GM18517 (cell line): ENCODE results near the gene ASCC1.
"Not testable (repeated sequence)": the region's sequence is repeated elsewhere in the genome, so short reads cannot be mapped to it uniquely, and the experiment has no call there.

ENCODE experiments used
- ATAC-seq: cut with Tn5 transposase; IDR thresholded peaks from one replicate; pipeline ENCODE4 v1.9.1; 2021; ENCODE audit warnings: mild to moderate bottlenecking, moderate library complexity; ENCODE audit not compliant: unreplicated experiment

The ASCC1 gene

GRCh38 chr10:72173619-72174296 lies 42.3 kb downstream of the ASCC1 start:
- peak; percentile 66 for ATAC-seq

- ATAC-seq = no peak
These were observed 42.8 kb downstream of the ASCC1 start for GRCh38 chr10:72173262-72173618.

GRCh38 chr10:72171175-72171630 lies 44.9 kb downstream of the ASCC1 start:
- no peak for ATAC-seq

GRCh38 chr10:72170733-72171132 lies 45.3 kb downstream of the ASCC1 start:
- no peak for ATAC-seq

- ATAC-seq = no peak
These were observed 45.8 kb downstream of the ASCC1 start for GRCh38 chr10:72170263-72170662.

GRCh38 chr10:72167118-72167517 lies 49.0 kb downstream of the ASCC1 start:
- ATAC-seq = no peak

- no peak for ATAC-seq
These were observed 51.5 kb downstream of the ASCC1 start for GRCh38 chr10:72164617-72165016.

GRCh38 chr10:72162978-72163377 lies 53.1 kb downstream of the ASCC1 start:
- ATAC-seq = no peak

GRCh38 chr10:72158176-72158575 lies 57.9 kb downstream of the ASCC1 start:
- no peak for ATAC-seq

- no peak for ATAC-seq
These were observed 59.9 kb downstream of the ASCC1 start for GRCh38 chr10:72156223-72156622.

GRCh38 chr10:72152286-72152685 lies 63.8 kb downstream of the ASCC1 start:
- ATAC-seq = no peak

GRCh38 chr10:72150746-72151478 lies 65.2 kb downstream of the ASCC1 start:
- not testable (repeated sequence) for ATAC-seq

- not testable (repeated sequence) for ATAC-seq
These were observed 68.8 kb downstream of the ASCC1 start for GRCh38 chr10:72147324-72147584.

GRCh38 chr10:72146559-72147323 lies 69.3 kb downstream of the ASCC1 start:
- no peak for ATAC-seq

- no peak for ATAC-seq
These were observed 70.0 kb downstream of the ASCC1 start for GRCh38 chr10:72146071-72146470.

GRCh38 chr10:72145657-72146056 lies 70.4 kb downstream of the ASCC1 start:
- ATAC-seq = no peak

- no peak for ATAC-seq
These were observed 75.2 kb downstream of the ASCC1 start for GRCh38 chr10:72140850-72141249.

- ATAC-seq = no peak
These were observed 75.9 kb downstream of the ASCC1 start for GRCh38 chr10:72140174-72140573.

- no peak for ATAC-seq
These were observed 78.5 kb downstream of the ASCC1 start for GRCh38 chr10:72137583-72137982.

GRCh38 chr10:72136225-72136624 lies 79.9 kb downstream of the ASCC1 start:
- ATAC-seq = not testable (repeated sequence)

GRCh38 chr10:72134785-72135767 lies 81.0 kb downstream of the ASCC1 start:
- ATAC-seq = no peak
